NB4 (cell line): Measurements from ENCODE around the gene TMEM69.

Experiments
- POLR2A ChIP-seq: IDR thresholded peaks from 2 replicates; pipeline ENCODE4 v1.6.1; 2011; ENCODE audit warnings: mild to moderate bottlenecking; ENCODE audit not compliant: insufficient read length; ENCODE audit errors: extremely low read depth
- TF ChIP-seq, protein P1 (sequence below): IDR thresholded peaks from one replicate; pipeline ENCODE4 v1.5.1; 2012; ENCODE audit warnings: low read depth, low read length

DNA sequence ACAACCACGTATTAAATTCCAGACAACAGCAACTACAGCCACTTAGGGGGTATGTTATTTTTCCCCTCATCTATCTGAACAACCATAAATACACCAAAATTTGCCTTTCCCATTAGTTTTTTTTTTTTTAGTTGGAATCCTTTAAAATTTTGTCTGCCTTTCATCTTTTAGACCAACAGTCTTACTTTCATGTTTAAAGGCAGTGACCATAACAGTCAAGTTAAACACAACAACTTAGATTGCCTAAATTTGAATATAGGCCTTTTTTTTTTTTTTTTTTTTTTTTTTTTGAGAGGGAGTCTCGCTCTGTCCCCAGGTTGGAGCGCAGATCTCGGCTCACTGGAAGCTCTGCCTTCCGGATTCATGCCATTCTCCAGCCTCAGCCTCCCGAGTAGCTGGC, 5.0 kb upstream of the TMEM69 start:
- TF ChIP-seq, protein P1, sequence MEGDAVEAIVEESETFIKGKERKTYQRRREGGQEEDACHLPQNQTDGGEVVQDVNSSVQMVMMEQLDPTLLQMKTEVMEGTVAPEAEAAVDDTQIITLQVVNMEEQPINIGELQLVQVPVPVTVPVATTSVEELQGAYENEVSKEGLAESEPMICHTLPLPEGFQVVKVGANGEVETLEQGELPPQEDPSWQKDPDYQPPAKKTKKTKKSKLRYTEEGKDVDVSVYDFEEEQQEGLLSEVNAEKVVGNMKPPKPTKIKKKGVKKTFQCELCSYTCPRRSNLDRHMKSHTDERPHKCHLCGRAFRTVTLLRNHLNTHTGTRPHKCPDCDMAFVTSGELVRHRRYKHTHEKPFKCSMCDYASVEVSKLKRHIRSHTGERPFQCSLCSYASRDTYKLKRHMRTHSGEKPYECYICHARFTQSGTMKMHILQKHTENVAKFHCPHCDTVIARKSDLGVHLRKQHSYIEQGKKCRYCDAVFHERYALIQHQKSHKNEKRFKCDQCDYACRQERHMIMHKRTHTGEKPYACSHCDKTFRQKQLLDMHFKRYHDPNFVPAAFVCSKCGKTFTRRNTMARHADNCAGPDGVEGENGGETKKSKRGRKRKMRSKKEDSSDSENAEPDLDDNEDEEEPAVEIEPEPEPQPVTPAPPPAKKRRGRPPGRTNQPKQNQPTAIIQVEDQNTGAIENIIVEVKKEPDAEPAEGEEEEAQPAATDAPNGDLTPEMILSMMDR, result no peak
- no peak for TF ChIP-seq POLR2A
